A549 (cell line): ENCODE data around the gene CARD14. TPM values are rescaled to one million over a fixed set of nuclear protein-coding genes. Genes with fewer than 3 reads are reported as not detected.
A peak's percentile ranks its signal among the peaks of the same experiment; 100 is the strongest.

Experiments
- ATAC-seq, 2 experiments: fragments of 200-7000 bp in 1 of 2; fragments of >200 bp in 1 of 2; cut with Nextera tagmentation in 1 of 2; cut with Tn5 transposase in 1 of 2; 3 replicates each; pipeline versions ENCODE4 v1.8.0 to v1.9.1; 2018 to 2020; ENCODE audit warnings: mild to moderate bottlenecking in 1 of 2, moderate library complexity in 1 of 2
- CTCF ChIA-PET: fragments of 300-600 bp; sonication (Branson Sonifier 250); formaldehyde crosslinking; extraction: SDS; loops from one replicate; lab custom pipeline; 2021; ENCODE audit warnings: antibody characterized with exemption, inconsistent platforms; lab: Yijun Ruan, JAX
- POLR2A ChIA-PET: fragments of 350-600 bp; formaldehyde crosslinking; extraction: SDS; loops from one replicate; lab custom pipeline; 2021; ENCODE audit warnings: antibody characterized with exemption, inconsistent platforms; lab: Yijun Ruan, JAX
- DNase-seq, 2 experiments: peaks; one replicate each; pipeline versions ENCODE4 v3.0.0 to v3.0.0-alpha.2; 2011 to 2016; ENCODE audit warnings: low read depth in 1 of 2, low spot score in 1 of 2
- FAIRE-seq: peaks from 2 replicates; lab custom pipeline; 2011; peaks lifted over from hg19 to GRCh38; lab: Jason Lieb, UNC
- H3K27ac ChIP-seq, 2 experiments: fragments of >200 bp; sonication (Bioruptor Twin); formaldehyde crosslinking; 3 replicates each; pipeline ENCODE4 v1.5.1; 2016 to 2017
- H3K4me1 ChIP-seq: fragments of >200 bp; sonication (Bioruptor Twin); formaldehyde crosslinking; 3 replicates; pipeline ENCODE4 v1.6.1; 2016
- H3K4me2 ChIP-seq: fragments of >200 bp; sonication (Bioruptor Twin); formaldehyde crosslinking; 3 replicates; pipeline ENCODE4 v1.6.1; 2016
- H3K4me3 ChIP-seq: fragments of >200 bp; sonication (Bioruptor Twin); formaldehyde crosslinking; 3 replicates; pipeline ENCODE4 v1.5.1; 2016
- H3K9me3 ChIP-seq: fragments of >200 bp; sonication (Bioruptor Twin); formaldehyde crosslinking; 3 replicates; pipeline ENCODE4 v1.6.1; 2016
- BCL3 ChIP-seq: fragments of >200 bp; sonication (Bioruptor Twin); formaldehyde crosslinking; IDR thresholded peaks from 3 replicates; pipeline ENCODE4 v1.6.1; 2016
- BHLHE40 ChIP-seq: IDR thresholded peaks from 2 replicates; pipeline ENCODE4 v1.6.1; 2012; ENCODE audit warnings: low read depth, low read length, inconsistent platforms
- CBX8 ChIP-seq: fragments of 200-600 bp; sonication (generic); IDR thresholded peaks from 2 replicates; pipeline ENCODE4 v1.6.1; 2016
- CEBPB ChIP-seq, 2 experiments: fragments of >200 bp in 1 of 2; sonication (Bioruptor Twin) in 1 of 2; formaldehyde crosslinking in 1 of 2; IDR thresholded peaks; 2 replicates each; pipeline ENCODE4 v1.6.1; 2012 to 2016
- CHD2 ChIP-seq: fragments of 150-350 bp; IDR thresholded peaks from 2 replicates; pipeline ENCODE4 v1.6.1; 2014; ENCODE audit warnings: low read length; ENCODE audit not compliant: partially characterized antibody
- EHMT2 ChIP-seq: fragments of 200-600 bp; sonication (generic); IDR thresholded peaks from 2 replicates; pipeline ENCODE4 v1.6.1; 2016; ENCODE audit warnings: antibody characterized with exemption, low read depth, mild to moderate bottlenecking, moderate library complexity
- ELK1 ChIP-seq: fragments of 150-350 bp; IDR thresholded peaks from 2 replicates; pipeline ENCODE4 v1.6.1; 2014; ENCODE audit warnings: low read depth, mild to moderate bottlenecking, low read length
- EP300 ChIP-seq, 2 experiments: fragments of >200 bp; sonication (Bioruptor Twin); formaldehyde crosslinking; IDR thresholded peaks; 2 replicates in 1 of 2; 3 replicates in 1 of 2; pipeline ENCODE4 v1.6.1; 2016 to 2017
- ESRRA ChIP-seq: fragments of 150-350 bp; IDR thresholded peaks from 2 replicates; pipeline ENCODE4 v1.6.1; 2014; ENCODE audit warnings: mild to moderate bottlenecking, low read length, borderline replicate concordance
- FOXS1 ChIP-seq: fragments of 250-450 bp; sonication (Bioruptor Pico); IDR thresholded peaks from 2 replicates; pipeline ENCODE4 v1.5.0; 2020; ENCODE audit warnings: mild to moderate bottlenecking, moderate library complexity
- GATA3 ChIP-seq: IDR thresholded peaks from 2 replicates; pipeline ENCODE4 v1.6.1; 2012; ENCODE audit warnings: borderline replicate concordance
- HDAC2 ChIP-seq: fragments of 200-600 bp; sonication (generic); IDR thresholded peaks from 2 replicates; pipeline ENCODE4 v1.6.1; 2016
- HOXB5 ChIP-seq: fragments of 250-450 bp; sonication (Bioruptor Pico); IDR thresholded peaks from 2 replicates; pipeline ENCODE4 v1.5.0; 2020; ENCODE audit warnings: mild to moderate bottlenecking, moderate library complexity
- JUN ChIP-seq, 2 experiments: fragments of >200 bp; sonication (Bioruptor Twin); formaldehyde crosslinking; IDR thresholded peaks; 2 replicates in 1 of 2; 3 replicates in 1 of 2; pipeline ENCODE4 v1.6.1; 2016 to 2017
- JUNB ChIP-seq: fragments of >200 bp; sonication (Bioruptor Twin); formaldehyde crosslinking; IDR thresholded peaks from 2 replicates; pipeline ENCODE4 v1.6.1; 2016
- KDM1A ChIP-seq: fragments of 200-600 bp; sonication (generic); IDR thresholded peaks from 2 replicates; pipeline ENCODE4 v1.6.1; 2016; ENCODE audit warnings: low read depth, mild to moderate bottlenecking
- MAFK ChIP-seq: fragments of 450-650 bp; IDR thresholded peaks from 2 replicates; pipeline ENCODE4 v1.6.1; 2014; ENCODE audit not compliant: partially characterized antibody
- MYC ChIP-seq: IDR thresholded peaks from 2 replicates; pipeline ENCODE4 v1.6.1; 2012; ENCODE audit warnings: mild to moderate bottlenecking, inconsistent platforms, low read length, improper control_type of control experiment, borderline replicate concordance
- NFE2L2 ChIP-seq: fragments of 150-350 bp; conservative IDR thresholded peaks from 2 replicates; pipeline ENCODE4 v1.6.1; 2014; ENCODE audit warnings: low read length
- NPAS2 ChIP-seq: fragments of 250-450 bp; sonication (Bioruptor Pico); IDR thresholded peaks from 2 replicates; pipeline ENCODE4 v1.8.0; 2022; ENCODE audit warnings: mild to moderate bottlenecking, moderate library complexity, borderline replicate concordance
- PHF8 ChIP-seq: fragments of 200-600 bp; sonication (generic); IDR thresholded peaks from 2 replicates; pipeline ENCODE4 v1.6.1; 2016; ENCODE audit warnings: low read depth, mild to moderate bottlenecking, antibody characterized with exemption, moderate library complexity, borderline replicate concordance
- POLR2A ChIP-seq: IDR thresholded peaks from 2 replicates; pipeline ENCODE4 v1.6.1; 2012; ENCODE audit warnings: mild to moderate bottlenecking, low read length
- RAD21 ChIP-seq, 2 experiments: fragments of >200 bp in 1 of 2; sonication (Bioruptor Twin) in 1 of 2; formaldehyde crosslinking in 1 of 2; IDR thresholded peaks in 1 of 2; conservative IDR thresholded peaks in 1 of 2; 2 replicates in 1 of 2; 3 replicates in 1 of 2; pipeline ENCODE4 v1.6.1; 2012 to 2018; ENCODE audit warnings: inconsistent platforms in 1 of 2
- RFX5 ChIP-seq: fragments of 450-650 bp; IDR thresholded peaks from 2 replicates; pipeline ENCODE4 v1.7.1; 2014; ENCODE audit warnings: antibody characterized with exemption, mild to moderate bottlenecking, moderate library complexity
- RNF2 ChIP-seq: fragments of 200-600 bp; sonication (generic); IDR thresholded peaks from 2 replicates; pipeline ENCODE4 v1.6.1; 2016; ENCODE audit warnings: low read depth, mild to moderate bottlenecking, antibody characterized with exemption, moderate library complexity, borderline replicate concordance
- SREBF2 ChIP-seq: fragments of 450-650 bp; IDR thresholded peaks from 2 replicates; pipeline ENCODE4 v1.6.1; 2014; ENCODE audit warnings: mild to moderate bottlenecking, moderate library complexity
- ZFP36 ChIP-seq: fragments of 450-650 bp; IDR thresholded peaks from 2 replicates; pipeline ENCODE4 v1.6.1; 2014; ENCODE audit warnings: borderline replicate concordance; ENCODE audit not compliant: partially characterized antibody
- WGBS: methylation state at CpG from one replicate; pipeline ENCODE4 v1.1.6; 2017; ENCODE audit errors: missing lambda C conversion rate; 5-methylcytosine and 5-hydroxymethylcytosine counted together
- polyA plus RNA-seq, 4 experiments: library from polyadenylated mRNA; depleted of rRNA in 3 of 4; stranded (reverse); fragments of >200 nt; fragmentation: RNase III in 1 of 4; extraction: RNeasy Plus Mini Kit Qiagen cat#74134 plus additional on column Dnase treatment in 1 of 4; gene quantifications; 2 replicates in 3 of 4; 3 replicates in 1 of 4; pipeline ENCODE4 v1.2.3, GENCODE V29; 2011 to 2017
- TF ChIP-seq, protein P1 (sequence below): fragments of 450-650 bp; IDR thresholded peaks from 2 replicates; pipeline ENCODE4 v1.6.1; 2014; ENCODE audit warnings: antibody characterized with exemption

Gene CARD14
- polyA plus RNA-seq, 2 of the 4 experiments (the other 2 are of a cell fraction): 0.17 to 0.18 TPM

GRCh38 chr17:80146121-80147034 is 23.5 kb upstream of the CARD14 start:
- POLR2A ChIA-PET: interaction anchor here (0.6 to 2.6 kb wide), 5 partner anchors 19 to 268 kb away, joined by 3 to 21 read pairs (median 3); partner anchors contain the start of gene GAA

DNA sequence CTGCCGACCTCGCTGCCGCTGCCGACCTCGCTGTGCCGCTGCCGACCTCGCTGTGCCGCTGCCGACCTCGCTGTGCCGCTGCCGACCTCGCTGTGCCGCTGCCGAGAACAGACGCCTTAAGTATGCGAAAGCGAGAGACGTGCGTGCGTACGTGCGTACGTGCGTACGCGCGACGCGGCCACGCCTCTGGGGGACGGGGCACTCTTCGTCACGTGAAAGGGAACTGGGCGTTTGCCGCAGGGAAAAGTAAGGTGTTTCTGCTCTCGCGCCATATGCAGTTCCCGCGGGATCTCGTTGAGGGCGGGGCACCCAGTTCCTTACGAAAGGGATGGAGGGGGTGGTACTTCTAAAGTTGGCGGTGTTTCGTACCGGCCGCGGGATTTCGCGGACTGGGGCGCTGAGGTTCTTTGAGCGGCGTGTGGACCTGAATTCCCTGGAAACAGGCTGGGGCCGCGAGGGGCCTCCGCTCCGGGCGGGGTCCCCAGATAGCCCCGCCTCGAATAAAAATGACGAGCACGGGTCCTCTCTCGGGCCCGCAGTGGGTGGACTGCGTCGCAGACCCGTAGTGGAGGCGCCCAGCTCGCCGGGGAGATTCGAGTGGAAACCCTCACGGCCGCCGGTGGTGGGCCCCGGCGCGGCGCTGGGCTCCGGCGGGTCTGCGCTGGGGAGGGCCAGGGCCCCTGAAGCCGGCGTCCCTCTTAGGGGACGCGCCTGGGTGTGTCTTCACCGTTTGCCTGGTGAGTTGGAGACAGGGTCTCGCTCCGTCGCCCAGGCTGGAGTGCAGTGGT is 22.6 kb upstream of the CARD14 start, which contains the start of gene EIF4A3:
TSS of gene EIF4A3 (minus strand) at position 94 of the 788 bp plus-strand sequence. CDS start 167 bp downstream, outside the sequence.
- Histone ChIP-seq H3K4me2 (peak within 1 kb of the TSS; percentile 94), H3K4me3 (peak within 1 kb of the TSS; percentile 65), H3K27ac (peak within 1 kb of the TSS; percentile 92 to 95), H3K4me1 (peaks cover 26% of the 10 kb centered on the region), H3K9me3 (no peaks in the 10 kb centered on the region)
- CTCF ChIA-PET: interaction anchor here (1.1 to 3.3 kb wide), 5 partner anchors 26 to 106 kb away, joined by 4 to 14 read pairs (median 12); partner anchors contain the start of gene GAA
- ATAC-seq (peak; percentile 92 to 93), FAIRE-seq (peak; percentile 100), DNase-seq (peak; percentile 100)
- POLR2A ChIA-PET: interaction anchor here (0.6 kb wide), 1 partner anchor 73 kb away, joined by 3 read pairs; the partner anchor contains the start of genes SGSH and SLC26A11
- WGBS: 1% methylated on average over 80 of the region's 90 CpGs
- TF ChIP-seq, protein P1, sequence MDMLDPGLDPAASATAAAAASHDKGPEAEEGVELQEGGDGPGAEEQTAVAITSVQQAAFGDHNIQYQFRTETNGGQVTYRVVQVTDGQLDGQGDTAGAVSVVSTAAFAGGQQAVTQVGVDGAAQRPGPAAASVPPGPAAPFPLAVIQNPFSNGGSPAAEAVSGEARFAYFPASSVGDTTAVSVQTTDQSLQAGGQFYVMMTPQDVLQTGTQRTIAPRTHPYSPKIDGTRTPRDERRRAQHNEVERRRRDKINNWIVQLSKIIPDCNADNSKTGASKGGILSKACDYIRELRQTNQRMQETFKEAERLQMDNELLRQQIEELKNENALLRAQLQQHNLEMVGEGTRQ: peak; percentile 90
- TF ChIP-seq CBX8 (no peak), ESRRA (no peak), JUN (IDR thresholded peaks at IDR 0.05) (peak; percentile 69 to 98), JUNB (no peak), GATA3 (peak; percentile 55), FOXS1 (no peak), RAD21 (conservative IDR thresholded peaks at IDR 0.05 in 1 of 2, IDR thresholded peaks at IDR 0.05 in 1 of 2) (no peak), SREBF2 (no peak), ZFP36 (no peak), RFX5 (0 out of 2 replicates have a peak, but pooled peaks have one; percentile 7), CEBPB (IDR thresholded peaks at IDR 0.05) (peak in 1 of 2 experiments; percentile 61; a peak in 2 of 4 replicates), BCL3 (peak; percentile 95), ELK1 (no peak), KDM1A (no peak), NPAS2 (no peak), CHD2 (peak; percentile 97), NFE2L2 (no peak)

More at GRCh38 chr17:80146121-80147034, 23.5 kb upstream of the CARD14 start:
- peak in 1 of 2 experiments; percentile 33 for DNase-seq
- 3% methylated on average over 51 of the region's 69 CpGs for WGBS
- peak overlapping the region; percentile 94 for H3K4me2 ChIP-seq
- TF ChIP-seq CHD2: no peak
- no peak for TF ChIP-seq RNF2
- TF ChIP-seq BCL3: no peak
- no peak for TF ChIP-seq ELK1
- no peak for TF ChIP-seq BHLHE40
- peak; percentile 95 for TF ChIP-seq PHF8
- no peak for TF ChIP-seq EHMT2
- TF ChIP-seq POLR2A: no peak
- no peak for TF ChIP-seq EP300 (IDR thresholded peaks at IDR 0.05)
- no peak for TF ChIP-seq JUNB
- TF ChIP-seq FOXS1: no peak
- no peak for TF ChIP-seq MYC
- TF ChIP-seq RAD21 (conservative IDR thresholded peaks at IDR 0.05 in 1 of 2, IDR thresholded peaks at IDR 0.05 in 1 of 2): peak in 1 of 2 experiments; percentile 26; a peak in 1 of 5 replicates
- no peak for TF ChIP-seq HOXB5 (CRISPR knock-in tag)
- no peak for TF ChIP-seq MAFK
- no peak for TF ChIP-seq ESRRA
- no peak for TF ChIP-seq HDAC2
- TF ChIP-seq, all 56 proteins: peak for 2
- FAIRE-seq: no peak
- Histone ChIP-seq H3K4me1 (peaks cover 26% of the 10 kb centered on the region), H3K9me3 (no peaks in the 10 kb centered on the region), H3K27ac (peak overlapping the region; percentile 92 to 95), H3K4me3 (peak overlapping the region; percentile 65)
- peak; percentile 6 to 27; a peak in 5 of 6 replicates for ATAC-seq
- CTCF ChIA-PET: interaction anchor here (0.9 to 2.3 kb wide), 9 partner anchors 19 to 138 kb away, joined by 3 to 15 read pairs (median 4); partner anchors contain the start of gene GAA
